GM12892 (cell line): Measurements from ENCODE around the gene PARVB.

ENCODE experiments used
- DNase-seq: peaks from one replicate; pipeline ENCODE4 v3.0.0; 2011; ENCODE audit not compliant: insufficient read length
- FAIRE-seq: peaks from 2 replicates; lab custom pipeline; 2011; peaks lifted over from hg19 to GRCh38; lab: Jason Lieb, UNC
- POLR2A ChIP-seq: IDR thresholded peaks from 2 replicates; pipeline ENCODE4 v1.6.1; 2011; ENCODE audit warnings: low read depth, low read length, control low read depth
- POLR2AphosphoS5 ChIP-seq: IDR thresholded peaks from 2 replicates; pipeline ENCODE4 v1.6.1; 2011; ENCODE audit warnings: low read depth, low read length, control low read depth
- TAF1 ChIP-seq: IDR thresholded peaks from 2 replicates; pipeline ENCODE4 v1.6.1; 2011; ENCODE audit warnings: low read depth, mild to moderate bottlenecking, control low read depth, low read length, borderline replicate concordance

PARVB gene

DNA sequence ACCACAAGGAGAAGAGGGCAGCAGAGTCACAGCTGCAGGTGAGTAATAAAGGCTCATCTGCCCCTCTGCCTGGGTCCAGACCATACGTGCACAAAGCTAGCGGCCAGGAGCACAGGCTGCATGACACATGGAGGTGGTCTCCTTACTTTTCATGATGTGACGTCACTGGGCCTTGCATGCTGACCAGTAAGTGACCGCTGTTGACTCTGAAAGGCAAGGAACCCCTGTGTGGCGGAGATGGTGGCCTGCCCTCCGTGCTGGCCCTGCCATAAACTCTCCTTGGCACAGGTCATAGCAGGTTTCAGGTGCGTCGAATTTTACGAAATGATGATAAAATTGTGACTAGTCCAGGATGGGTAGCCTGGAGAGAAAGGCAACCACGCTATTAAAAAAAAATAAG lies 149.1 kb downstream of the PARVB start:
- no peak for FAIRE-seq
- TF ChIP-seq TAF1 (no peak), POLR2AphosphoS5 (peak; percentile 35; the same call in 1 of the 2 replicates), POLR2A (0 out of 2 replicates have a peak, but pooled peaks have one; percentile 9)
- no peak for DNase-seq

DNA sequence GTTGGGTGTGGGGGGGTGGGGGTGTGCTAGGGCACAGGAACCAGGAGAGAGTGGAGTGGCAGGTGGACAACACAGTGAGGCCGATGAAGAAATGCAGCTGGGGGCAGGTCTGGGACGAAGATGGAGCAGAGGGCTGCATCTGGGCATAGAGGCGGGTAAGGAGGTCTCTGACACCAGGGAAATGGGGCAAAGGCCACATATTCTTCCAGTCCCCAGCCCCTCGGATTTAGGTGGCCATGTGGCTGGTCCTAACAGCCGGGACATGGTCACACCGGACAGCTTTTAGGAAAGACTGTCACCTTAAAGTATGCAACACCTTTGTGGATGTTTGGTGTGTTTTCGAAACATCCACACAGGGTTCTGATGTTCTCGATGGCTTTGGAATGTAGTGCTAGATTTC lies 151.6 kb downstream of the PARVB start:
- no peak for FAIRE-seq
- TF ChIP-seq TAF1 (no peak), POLR2A (no peak; the same call in 1 of the 2 replicates), POLR2AphosphoS5 (no peak)
- DNase-seq = no peak

DNA sequence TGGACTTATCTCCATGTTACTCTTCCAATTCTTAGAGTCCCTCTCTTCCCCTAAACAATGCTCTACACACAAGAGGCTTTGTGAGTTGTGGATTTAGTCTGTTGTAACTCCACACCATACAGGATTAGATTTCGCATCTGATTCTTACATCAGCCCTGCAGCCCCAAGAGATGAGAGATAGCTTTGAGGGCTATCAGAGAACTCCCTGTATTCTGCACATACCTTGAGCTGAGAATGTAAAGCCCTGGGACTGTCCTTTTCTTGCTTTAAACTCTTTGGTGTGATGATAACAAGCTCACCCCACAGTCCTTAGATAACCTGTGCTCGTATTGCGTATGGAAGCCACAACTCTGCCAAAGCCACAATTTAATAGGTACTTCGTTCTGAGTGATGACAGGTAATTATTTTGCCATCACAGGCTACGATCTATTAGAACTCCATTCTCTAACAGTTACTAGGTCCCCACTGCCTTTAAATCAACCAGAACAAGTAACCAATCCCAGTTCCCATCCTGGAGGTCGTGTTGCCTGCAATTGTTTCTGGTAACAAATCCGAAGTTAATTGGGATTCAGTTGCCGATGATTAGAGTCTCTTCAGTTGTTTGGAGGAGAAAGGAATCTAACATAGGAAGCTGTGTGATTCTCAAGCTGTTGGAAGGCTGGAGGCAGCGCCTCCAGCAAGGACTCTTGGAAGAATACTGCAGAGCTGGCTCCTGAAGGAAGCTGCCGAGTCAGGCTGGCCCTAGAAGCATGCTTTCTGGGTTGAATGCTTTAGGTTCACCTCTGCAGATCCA lies 155.3 kb downstream of the PARVB start:
- TF ChIP-seq TAF1 (no peak), POLR2A (no peak), POLR2AphosphoS5 (no peak)
- FAIRE-seq (no peak), DNase-seq (no peak)

DNA sequence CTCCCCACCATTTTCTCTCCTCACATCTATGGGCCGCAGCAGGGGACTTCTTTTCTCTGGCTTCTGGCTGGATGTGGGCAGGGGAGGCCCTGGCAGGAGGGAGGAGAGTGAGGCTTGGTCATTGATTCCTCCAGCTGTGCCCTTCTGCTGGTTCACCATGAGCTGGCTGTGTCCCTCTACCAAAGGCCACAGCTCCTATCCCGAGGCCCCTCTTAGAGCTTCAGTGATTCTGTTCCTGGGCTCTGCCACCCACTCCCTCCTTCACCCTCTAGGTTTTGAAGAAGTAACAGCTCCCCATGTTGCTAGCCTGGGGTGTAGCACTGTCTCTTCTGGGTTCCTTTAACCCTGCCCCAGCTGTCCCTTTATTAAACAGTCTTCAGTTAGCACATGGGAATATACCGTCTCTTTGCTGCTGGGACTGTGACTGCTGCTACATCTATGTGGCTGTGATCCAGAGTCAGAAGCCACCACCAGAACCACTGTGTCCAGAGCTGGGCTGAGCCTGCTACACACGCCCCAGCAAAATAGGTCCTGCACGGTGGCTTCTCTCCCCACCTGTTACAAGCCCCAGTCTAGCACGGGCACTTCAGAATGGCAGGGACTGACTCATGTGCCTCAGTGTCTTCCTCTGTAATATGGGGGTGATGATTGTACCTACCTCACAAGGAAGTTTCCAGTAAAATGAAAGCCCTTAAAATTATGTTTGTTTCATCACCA lies 156.0 kb downstream of the PARVB start:
- DNase-seq (no peak), FAIRE-seq (no peak)
- TF ChIP-seq POLR2AphosphoS5 = no peak
- no peak for TF ChIP-seq POLR2A
- TF ChIP-seq TAF1 = no peak

DNA sequence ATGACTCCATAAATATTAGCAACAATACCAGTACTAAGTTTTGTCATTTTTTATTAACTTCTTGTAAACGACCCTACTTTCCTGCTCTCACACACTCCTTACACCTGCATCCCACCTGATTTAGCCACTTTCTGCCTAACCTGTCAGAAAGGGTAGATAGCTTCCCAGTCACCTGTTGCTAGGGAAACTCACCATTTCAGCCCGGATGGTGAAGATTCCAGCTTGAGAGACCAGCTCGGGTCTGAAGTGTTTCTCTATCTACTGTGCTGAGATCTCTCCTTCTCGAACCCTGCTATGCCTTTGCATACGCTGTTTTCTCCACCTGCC lies 156.6 kb downstream of the PARVB start, which contains the start of gene PARVG:
Gene PARVG, plus strand, starts transcription at position 220 of the 327 bp plus-strand sequence. CDS start 2,405 bp downstream, outside the sequence.
- TF ChIP-seq TAF1 (no peak), POLR2AphosphoS5 (no peak), POLR2A (no peak)
- DNase-seq (no peak), FAIRE-seq (peak; percentile 95)

DNA sequence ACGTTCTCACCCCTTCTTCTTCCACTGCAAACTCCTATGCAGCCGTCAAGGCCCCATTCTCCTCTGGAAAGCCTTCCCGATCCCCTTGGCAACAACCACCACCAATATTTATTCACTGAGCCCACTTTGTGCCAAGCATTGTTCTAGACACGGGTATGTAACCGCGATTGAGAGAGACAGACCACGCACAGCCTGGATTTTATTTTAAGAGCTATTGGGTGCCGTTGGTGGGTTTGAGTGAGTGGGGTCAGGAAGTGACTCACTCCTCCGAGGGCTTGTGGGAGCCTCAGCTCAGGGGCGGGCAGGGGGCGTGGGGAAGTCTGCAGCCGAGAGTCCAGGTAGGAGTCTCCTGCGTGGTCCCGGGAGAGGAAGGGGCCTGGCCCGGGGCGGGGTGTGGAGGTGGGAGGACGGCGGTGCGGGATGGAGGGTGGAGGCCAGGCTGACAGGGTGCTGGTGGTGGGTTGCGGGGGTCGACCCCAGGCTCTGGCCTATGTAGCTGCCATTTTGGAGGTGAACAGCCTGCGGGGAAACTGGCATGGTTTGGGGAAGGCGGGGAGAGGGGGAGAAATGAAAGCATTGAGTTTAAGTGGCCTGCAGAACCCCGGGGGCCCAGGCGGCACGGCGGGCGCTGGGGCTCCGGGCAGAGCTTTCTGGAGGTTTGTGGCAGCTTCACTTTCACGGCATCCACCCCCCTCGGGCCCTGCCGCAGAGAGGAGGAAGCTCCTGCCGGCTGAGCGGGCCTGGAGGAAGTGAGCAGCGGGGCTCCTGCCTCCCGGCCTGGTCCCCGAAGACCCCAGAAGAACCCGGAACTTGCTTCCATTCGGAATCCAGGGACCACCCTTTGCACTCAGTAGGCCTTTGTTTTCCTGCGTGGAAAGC lies 157.2 kb downstream of the PARVB start:
- TF ChIP-seq POLR2A (peak; percentile 58; the same call in 1 of the 2 replicates), POLR2AphosphoS5 (no peak), TAF1 (0 out of 2 replicates have a peak, but pooled peaks have one; percentile 35)
- FAIRE-seq (peak; percentile 75), DNase-seq (no peak)

DNA sequence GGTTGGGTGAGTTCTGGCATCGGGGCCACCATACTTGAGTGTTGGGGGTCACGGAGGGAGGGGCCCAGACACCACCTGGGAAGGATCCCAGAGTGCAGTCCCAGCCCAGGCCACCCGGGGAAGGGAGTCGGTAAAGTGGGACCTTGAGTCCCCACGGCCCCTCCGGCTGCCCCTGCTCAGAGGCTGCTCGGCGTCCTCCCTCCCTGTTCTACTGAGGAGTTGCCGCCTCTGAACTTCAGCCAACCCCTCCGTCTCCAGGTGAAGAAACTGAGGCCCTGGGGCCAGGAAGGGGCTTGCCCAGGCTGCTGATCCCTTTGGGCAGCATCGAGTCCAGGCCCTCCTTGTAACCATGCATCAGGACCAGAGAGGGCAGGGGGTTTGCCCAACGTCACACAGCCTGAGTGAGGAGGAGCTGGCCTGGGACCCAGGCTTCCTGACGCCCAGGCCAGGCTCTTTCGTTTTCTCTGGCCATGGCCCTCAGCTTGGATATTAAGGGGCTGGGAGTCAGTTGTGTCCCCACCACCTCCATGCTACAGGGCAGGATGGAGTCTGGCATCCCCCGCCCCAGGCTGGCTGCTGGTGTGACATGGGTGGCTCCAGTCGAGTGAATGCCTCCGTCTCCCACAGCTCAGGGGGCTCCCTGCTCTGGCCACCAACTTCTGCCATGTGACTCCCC lies 157.9 kb downstream of the PARVB start:
- no peak for FAIRE-seq

DNA sequence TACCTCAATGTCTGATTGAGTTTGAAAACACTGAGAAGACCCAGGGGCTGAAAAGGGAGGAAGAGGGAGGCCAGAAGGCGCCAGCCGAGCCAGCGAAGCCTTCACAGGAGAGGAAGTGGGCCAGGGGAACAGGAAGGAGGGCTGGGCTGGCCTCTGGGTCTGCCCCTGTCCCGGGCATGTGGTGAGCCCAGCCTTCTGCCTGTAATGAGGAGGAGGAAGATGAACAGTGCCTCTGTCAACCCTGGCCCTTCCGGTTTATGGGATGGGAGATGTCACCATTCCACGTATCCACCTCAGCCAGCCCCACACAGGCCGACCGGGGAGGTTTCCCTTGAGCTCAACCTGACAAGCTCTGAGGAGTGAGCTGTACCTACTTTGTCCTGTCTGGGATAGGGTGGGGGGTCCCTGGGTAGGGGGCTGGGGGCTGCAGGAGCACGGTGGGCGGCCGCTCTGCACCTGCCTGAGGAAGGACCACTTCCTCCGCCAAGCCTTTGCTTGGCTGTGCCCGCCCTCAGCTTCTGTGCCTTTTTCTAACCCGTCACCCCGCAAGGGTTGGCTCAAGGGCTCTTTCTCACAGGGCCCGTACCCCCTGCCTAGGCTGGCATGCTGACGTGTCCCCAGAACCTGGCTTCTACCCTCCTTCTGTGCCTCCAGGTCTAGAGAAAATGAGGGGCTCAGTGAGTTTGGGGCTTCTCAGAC lies 158.6 kb downstream of the PARVB start:
- TF ChIP-seq POLR2A = peak; percentile 17; the same call in 1 of the 2 replicates
- TF ChIP-seq TAF1 = no peak
- peak; percentile 53; the same call in 1 of the 2 replicates for TF ChIP-seq POLR2AphosphoS5
- DNase-seq = no peak
- peak; percentile 96 for FAIRE-seq

More for the DNA sequence above, 157.9 kb downstream of the PARVB start:
- no peak for TF ChIP-seq TAF1
- no peak for TF ChIP-seq POLR2A
- no peak for TF ChIP-seq POLR2AphosphoS5
- no peak for DNase-seq

DNA sequence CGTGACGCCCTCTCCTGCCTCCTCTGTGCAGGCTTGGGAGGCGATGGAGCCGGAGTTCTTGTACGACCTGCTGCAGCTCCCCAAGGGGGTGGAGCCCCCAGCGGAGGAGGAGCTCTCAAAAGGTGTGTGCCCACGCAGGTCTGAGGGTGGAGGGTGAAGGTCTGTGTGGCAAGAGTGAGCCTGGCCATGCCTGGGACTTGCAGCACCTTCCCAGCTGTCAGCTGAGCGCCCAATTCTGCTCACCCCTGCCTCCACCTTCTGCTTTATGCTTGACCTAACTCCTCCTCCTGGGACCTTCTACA lies 159.1 kb downstream of the PARVB start:
- TF ChIP-seq POLR2A (no peak), POLR2AphosphoS5 (no peak), TAF1 (no peak)
- FAIRE-seq = peak; percentile 40
- no peak for DNase-seq

DNA sequence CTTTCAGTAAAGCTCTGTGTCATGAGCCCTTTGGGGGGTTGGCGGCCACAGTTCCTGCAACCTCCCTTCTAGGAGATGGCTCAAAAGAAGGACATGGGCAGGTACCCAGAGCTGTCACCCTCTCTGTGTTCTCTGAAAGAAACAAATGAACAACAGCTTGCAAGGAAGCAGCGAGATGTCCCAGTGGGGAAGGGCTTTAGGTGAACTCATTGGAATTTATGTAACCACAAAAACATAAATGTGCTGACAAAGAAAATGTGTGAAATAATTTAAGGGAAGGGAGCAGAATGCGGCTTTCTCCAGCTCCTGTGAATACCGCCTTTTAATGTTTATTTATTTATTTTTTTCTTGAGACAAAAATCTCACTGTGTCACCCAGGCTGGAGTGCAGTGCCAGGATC lies 159.9 kb downstream of the PARVB start:
- DNase-seq (no peak), FAIRE-seq (no peak)
- TF ChIP-seq TAF1 (no peak), POLR2A (no peak), POLR2AphosphoS5 (no peak)
